OCI-LY1 (cell line): ENCODE measurements around the gene ARHGAP32.
"Not testable (repeated sequence)": the region's sequence is repeated elsewhere in the genome, so short reads cannot be mapped to it uniquely, and the experiment has no call there.

Source experiments
- H2AFZ ChIP-seq: fragments of 200-600 bp; sonication (generic), shearing (Covaris generic); 2 replicates; pipeline ENCODE4 v1.6.0; 2014; ENCODE audit warnings: antibody characterized with exemption, mild to moderate bottlenecking, low read length
- H3F3A ChIP-seq: fragments of 200-600 bp; sonication (generic), shearing (Covaris generic); 2 replicates; pipeline ENCODE4 v1.6.0; 2014; ENCODE audit warnings: mild to moderate bottlenecking, antibody characterized with exemption, low read length, moderate library complexity; ENCODE audit not compliant: insufficient read depth
- H3K27ac ChIP-seq: fragments of 200-600 bp; sonication (generic); 2 replicates; pipeline ENCODE4 v1.5.1; 2014; ENCODE audit warnings: low read length, mixed run types, mild to moderate bottlenecking, low read depth; ENCODE audit not compliant: poor library complexity, severe bottlenecking
- H3K27me3 ChIP-seq: fragments of 200-600 bp; sonication (generic); 2 replicates; pipeline ENCODE4 v1.6.0; 2014; ENCODE audit warnings: antibody characterized with exemption, mild to moderate bottlenecking, low read length, moderate library complexity; ENCODE audit not compliant: insufficient read depth
- H3K36me3 ChIP-seq: fragments of 200-600 bp; sonication (generic); 2 replicates; pipeline ENCODE4 v1.6.1; 2014; ENCODE audit warnings: mild to moderate bottlenecking, antibody characterized with exemption, low read length, moderate library complexity, mixed read lengths; ENCODE audit not compliant: insufficient read depth
- H3K4me1 ChIP-seq: fragments of 200-600 bp; sonication (generic); 2 replicates; pipeline ENCODE4 v1.5.1; 2014; ENCODE audit warnings: mild to moderate bottlenecking, low read length, moderate library complexity; ENCODE audit not compliant: insufficient read depth, severe bottlenecking
- H3K4me2 ChIP-seq: fragments of 200-600 bp; sonication (generic), shearing (Covaris generic); 2 replicates; pipeline ENCODE4 v1.6.1; 2014; ENCODE audit warnings: low read length
- H3K4me3 ChIP-seq: fragments of 200-600 bp; sonication (generic); 2 replicates; pipeline ENCODE4 v1.5.1; 2014; ENCODE audit warnings: low read length, low read depth, mild to moderate bottlenecking, mixed read lengths; ENCODE audit not compliant: poor library complexity, severe bottlenecking
- H3K79me2 ChIP-seq: fragments of 200-600 bp; shearing (Covaris generic); 2 replicates; pipeline ENCODE4 v1.6.1; 2016; ENCODE audit warnings: mixed run types, low read length, mixed read lengths; ENCODE audit not compliant: insufficient read depth
- H3K9ac ChIP-seq: fragments of 200-600 bp; sonication (generic), shearing (Covaris generic); 2 replicates; pipeline ENCODE4 v1.6.1; 2014; ENCODE audit warnings: mild to moderate bottlenecking, low read length, mixed read lengths
- H3K9me2 ChIP-seq: fragments of 200-600 bp; sonication (generic), shearing (Covaris generic); 2 replicates; pipeline ENCODE4 v1.6.1; 2014; ENCODE audit warnings: low read depth, mild to moderate bottlenecking, low read length, mixed read lengths
- H3K9me3 ChIP-seq: fragments of 200-600 bp; shearing (Covaris generic); 2 replicates; pipeline ENCODE4 v1.6.1; 2014; ENCODE audit warnings: low read length, mixed read lengths
- H4K20me1 ChIP-seq: fragments of 200-600 bp; sonication (generic), shearing (Covaris generic); 2 replicates; pipeline ENCODE4 v1.6.0; 2016; ENCODE audit warnings: mild to moderate bottlenecking, low read length; ENCODE audit not compliant: insufficient read depth
- CTCF ChIP-seq: fragments of 200-600 bp; sonication (generic), shearing (Covaris generic); IDR thresholded peaks from 2 replicates; pipeline ENCODE4 v1.5.1; 2017; ENCODE audit warnings: mild to moderate bottlenecking, antibody characterized with exemption, low read length, moderate library complexity, mixed read lengths
- EZH2 ChIP-seq: fragments of 200-600 bp; sonication (generic), shearing (Covaris generic); IDR thresholded peaks from 2 replicates; pipeline ENCODE4 v1.8.0; 2017; ENCODE audit warnings: borderline replicate concordance, mixed run types, mild to moderate bottlenecking, antibody characterized with exemption, low read length, moderate library complexity, mixed read lengths

Gene ARHGAP32

GRCh38 chr11:129143335-129143734, 48.8 kb downstream of the ARHGAP32 start:
- Histone ChIP-seq H3K4me3 (no peak overlapping the region), H3K9me3 (no peaks in the 10 kb centered on the region), H3K36me3 (no peaks in the 10 kb centered on the region), H3K27me3 (no peaks in the 10 kb centered on the region), H3K4me1 (no peaks in the 10 kb centered on the region), H3K27ac (no peak overlapping the region), H3K79me2 (no peaks in the 10 kb centered on the region), H3F3A (no peaks in the 10 kb centered on the region), H3K4me2 (no peak overlapping the region), H2AFZ (no peak overlapping the region), H3K9ac (no peak overlapping the region), H3K9me2 (no peaks in the 10 kb centered on the region), H4K20me1 (no peaks in the 10 kb centered on the region)
- TF ChIP-seq EZH2 (no peak), CTCF (no peak)

- H3K9ac ChIP-seq = no peak overlapping the region
- no peaks in the 10 kb centered on the region for H4K20me1 ChIP-seq
Measured at GRCh38 chr11:129141748-129142523, 50.2 kb downstream of the ARHGAP32 start.

GRCh38 chr11:129131316-129131715, 60.8 kb downstream of the ARHGAP32 start:
- H3K36me3 ChIP-seq = no peaks in the 10 kb centered on the region
- no peak overlapping the region for H3K27ac ChIP-seq
- no peaks in the 10 kb centered on the region for H3K9me2 ChIP-seq
- H3K27me3 ChIP-seq = no peaks in the 10 kb centered on the region
- H3K4me1 ChIP-seq = no peaks in the 10 kb centered on the region
- H3K9me3 ChIP-seq = no peaks in the 10 kb centered on the region
- no peaks in the 10 kb centered on the region for H4K20me1 ChIP-seq
- H3K79me2 ChIP-seq = no peaks in the 10 kb centered on the region
- H3K9ac ChIP-seq = no peak overlapping the region
- no peak overlapping the region for H3K4me3 ChIP-seq
- H3K4me2 ChIP-seq = no peak overlapping the region
- no peaks in the 10 kb centered on the region for H3F3A ChIP-seq
- no peak for TF ChIP-seq CTCF
- TF ChIP-seq EZH2 = no peak
- no peak overlapping the region for H2AFZ ChIP-seq

More at GRCh38 chr11:129141748-129142523, 50.2 kb downstream of the ARHGAP32 start:
- Histone ChIP-seq H2AFZ (no peak overlapping the region), H3F3A (no peaks in the 10 kb centered on the region), H3K4me2 (no peak overlapping the region), H3K36me3 (no peaks in the 10 kb centered on the region), H3K79me2 (no peaks in the 10 kb centered on the region), H3K9me2 (no peaks in the 10 kb centered on the region), H3K27ac (no peak overlapping the region), H3K9me3 (no peaks in the 10 kb centered on the region), H3K4me1 (no peaks in the 10 kb centered on the region), H3K4me3 (no peak overlapping the region), H3K27me3 (no peaks in the 10 kb centered on the region)
- TF ChIP-seq EZH2 (no peak), CTCF (no peak)

GRCh38 chr11:129128881-129129620, 63.1 kb downstream of the ARHGAP32 start:
- not testable (repeated sequence) for H3K9me2 ChIP-seq, H3K36me3 ChIP-seq, H3K79me2 ChIP-seq, H2AFZ ChIP-seq, H3K4me3 ChIP-seq, H3K9ac ChIP-seq, H4K20me1 ChIP-seq, H3K4me2 ChIP-seq, H3K4me1 ChIP-seq, H3K27me3 ChIP-seq, H3K9me3 ChIP-seq, H3F3A ChIP-seq, H3K27ac ChIP-seq
